Measurements from ENCODE around the gene EIF5A2.
"Not testable (repeated sequence)": the region's sequence is repeated elsewhere in the genome, so short reads cannot be mapped to it uniquely, and the experiment has no call there.

EIF5A2 gene

DNA sequence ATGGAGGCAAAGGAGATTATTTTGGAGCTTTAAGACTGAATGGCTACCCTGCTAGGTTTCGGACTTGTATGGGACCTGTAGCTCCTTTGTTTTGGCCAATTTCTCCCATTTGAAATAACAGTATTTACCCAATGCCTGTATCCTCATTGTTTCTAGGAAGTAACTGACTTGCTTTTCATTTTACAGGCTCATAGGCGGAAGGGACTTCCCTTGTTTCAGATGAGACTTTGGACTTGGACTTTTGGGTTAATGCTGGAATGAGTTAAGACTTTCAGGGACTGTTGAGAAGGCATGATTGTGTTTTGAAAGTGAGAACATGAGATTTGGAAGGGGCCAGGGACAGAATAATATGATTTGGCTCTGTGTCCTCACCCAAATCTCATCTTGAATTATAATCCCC is 10.5 kb downstream of the EIF5A2 start:
- no peak overlapping the region for H3K4me2 ChIP-seq
- no peak for TF ChIP-seq Cebpa-rat (IDR thresholded peaks at IDR 0.05)
- no peaks in the 10 kb centered on the region for H4K20me1 ChIP-seq
- H3K4me3 ChIP-seq: no peak overlapping the region
- no peaks in the 10 kb centered on the region for H3K27me3 ChIP-seq
- no peaks in the 10 kb centered on the region; the same call in 1 of the 2 replicates for H3K36me3 ChIP-seq
- no peaks in the 10 kb centered on the region for H3K4me1 ChIP-seq
- no peak overlapping the region for H3K9ac ChIP-seq
- H3K27ac ChIP-seq: no peak overlapping the region
- peaks cover 17% of the 10 kb centered on the region for H3K9me3 ChIP-seq

DNA sequence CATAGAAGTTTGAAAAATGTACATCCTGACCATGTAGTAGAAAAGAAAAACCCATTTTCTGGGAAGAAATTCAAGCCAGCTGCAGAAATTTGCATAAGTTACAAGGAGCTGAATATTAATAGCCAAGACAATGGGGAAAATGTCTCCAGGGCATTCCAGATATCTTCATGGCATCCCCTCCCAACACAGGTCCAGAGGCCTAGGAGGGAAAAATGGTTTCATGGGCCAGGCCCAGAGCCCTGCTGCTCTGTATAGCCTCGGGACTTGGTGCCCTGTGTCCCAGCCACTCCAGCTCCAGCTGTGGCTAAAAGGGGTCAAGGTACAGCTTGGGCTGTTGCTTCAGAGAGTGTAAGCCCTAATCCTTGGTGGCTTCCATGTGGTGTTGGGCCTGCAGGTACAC is 11.2 kb downstream of the EIF5A2 start:
- H4K20me1 ChIP-seq, H3K9ac ChIP-seq, H3K4me1 ChIP-seq, H3K27ac ChIP-seq, H3K4me2 ChIP-seq, H3K27me3 ChIP-seq, H3K4me3 ChIP-seq, H3K36me3 ChIP-seq: not testable (repeated sequence)
- H3K9me3 ChIP-seq: peaks cover 17% of the 10 kb centered on the region

DNA sequence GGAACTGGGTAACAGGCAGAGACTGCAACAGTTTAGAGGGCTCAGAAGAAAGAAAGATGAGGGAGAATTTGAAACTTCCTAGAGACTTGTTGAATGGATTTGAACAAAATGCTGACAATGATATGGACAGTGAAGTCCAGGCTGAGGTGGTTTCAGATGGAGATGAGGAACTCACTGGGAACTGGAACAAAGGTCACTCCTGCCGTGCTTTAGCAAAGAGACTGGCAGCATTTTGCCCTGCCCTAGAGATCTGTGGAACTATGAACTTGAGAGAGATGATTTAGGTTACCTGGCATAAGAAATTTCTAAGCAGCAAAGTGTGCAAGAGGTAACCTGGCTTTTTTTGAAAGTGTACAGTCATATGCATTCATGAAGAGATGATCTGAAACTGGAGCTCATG is 11.7 kb downstream of the EIF5A2 start:
- H3K9ac ChIP-seq: no peak overlapping the region
- no peak overlapping the region for H3K27ac ChIP-seq
- H3K9me3 ChIP-seq: peaks cover 17% of the 10 kb centered on the region
- no peaks in the 10 kb centered on the region; the same call in 1 of the 2 replicates for H3K36me3 ChIP-seq
- no peak overlapping the region for H3K4me3 ChIP-seq
- H4K20me1 ChIP-seq: no peaks in the 10 kb centered on the region
- no peaks in the 10 kb centered on the region for H3K4me1 ChIP-seq
- no peak overlapping the region for H3K4me2 ChIP-seq
- no peaks in the 10 kb centered on the region for H3K27me3 ChIP-seq
- TF ChIP-seq Cebpa-rat (IDR thresholded peaks at IDR 0.05): no peak

DNA sequence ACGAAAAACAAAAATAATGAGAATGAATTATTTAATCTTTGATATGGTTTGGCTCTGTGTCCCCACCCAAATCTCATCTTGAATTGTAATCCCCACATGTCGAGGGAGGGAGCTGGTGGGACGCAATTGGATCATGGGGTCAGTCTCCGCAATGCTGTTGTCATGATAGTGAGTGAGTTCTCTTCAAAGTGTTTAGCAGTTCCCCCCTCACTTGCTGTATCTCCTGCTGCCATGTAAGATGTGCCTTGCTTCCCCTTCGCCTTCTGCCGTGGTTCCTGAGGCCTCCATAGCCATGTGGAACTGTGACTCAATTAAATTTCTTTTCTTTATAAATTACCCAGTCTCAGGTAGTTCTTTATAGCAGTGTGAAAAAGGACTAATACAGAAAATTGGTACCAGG is 12.1 kb downstream of the EIF5A2 start:
- H3K4me1 ChIP-seq, H3K4me2 ChIP-seq, H3K27ac ChIP-seq, H3K36me3 ChIP-seq, H3K9ac ChIP-seq, H3K27me3 ChIP-seq, H4K20me1 ChIP-seq, H3K4me3 ChIP-seq: not testable (repeated sequence)
- peaks cover 17% of the 10 kb centered on the region for H3K9me3 ChIP-seq

DNA sequence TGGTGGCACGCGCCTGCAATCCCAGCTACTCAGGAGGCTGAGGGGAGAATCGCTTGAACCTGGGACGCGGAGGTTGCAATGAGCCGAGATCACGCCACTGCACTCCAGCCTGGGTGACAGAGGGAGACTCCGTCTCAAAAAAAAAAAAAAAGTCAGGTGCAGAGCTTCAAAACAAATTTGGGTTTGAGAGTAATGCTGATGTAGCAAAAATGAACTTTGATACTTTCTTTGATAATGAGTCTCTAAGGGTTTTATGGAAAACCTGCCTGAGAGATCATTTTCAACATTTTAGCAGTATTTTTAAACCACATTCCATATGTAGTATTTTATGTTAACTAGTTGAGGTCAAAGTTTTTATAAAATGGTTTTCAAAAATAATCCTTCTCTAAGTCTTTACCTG is 14.5 kb downstream of the EIF5A2 start:
- Histone ChIP-seq H3K27ac (no peak overlapping the region), H3K9me3 (peaks cover 17% of the 10 kb centered on the region), H3K4me3 (no peak overlapping the region), H4K20me1 (no peaks in the 10 kb centered on the region), H3K4me1 (no peaks in the 10 kb centered on the region), H3K9ac (no peak overlapping the region), H3K36me3 (no peaks in the 10 kb centered on the region; the same call in 1 of the 2 replicates), H3K27me3 (no peaks in the 10 kb centered on the region), H3K4me2 (no peak overlapping the region)
- TF ChIP-seq Cebpa-rat (IDR thresholded peaks at IDR 0.05): no peak

DNA sequence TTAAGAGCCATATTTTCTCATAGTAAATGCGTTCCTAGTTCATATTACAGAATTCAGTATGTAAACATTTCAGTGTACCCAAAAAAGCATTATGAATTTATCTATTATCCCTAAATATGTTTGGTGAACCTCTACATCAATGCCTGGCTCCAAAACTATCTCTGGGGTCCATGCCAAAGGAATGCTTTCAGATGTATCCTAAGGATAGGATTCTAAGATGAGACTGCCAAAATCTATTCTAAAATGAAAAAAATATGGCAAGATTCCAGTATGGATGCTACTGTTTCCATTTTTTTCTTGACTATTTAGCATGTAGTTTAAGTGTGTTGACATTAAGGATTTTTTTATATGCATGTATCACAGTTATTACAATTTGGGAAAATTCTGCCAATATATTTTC is 18.8 kb downstream of the EIF5A2 start:
- Histone ChIP-seq H3K36me3 (no peaks in the 10 kb centered on the region), H3K27me3 (no peaks in the 10 kb centered on the region), H3K4me1 (no peaks in the 10 kb centered on the region), H4K20me1 (no peaks in the 10 kb centered on the region), H3K9me3 (no peaks in the 10 kb centered on the region), H3K4me3 (no peak overlapping the region), H3K27ac (no peak overlapping the region), H3K4me2 (no peak overlapping the region), H3K9ac (no peak overlapping the region)
- no peak for TF ChIP-seq Cebpa-rat (IDR thresholded peaks at IDR 0.05)

DNA sequence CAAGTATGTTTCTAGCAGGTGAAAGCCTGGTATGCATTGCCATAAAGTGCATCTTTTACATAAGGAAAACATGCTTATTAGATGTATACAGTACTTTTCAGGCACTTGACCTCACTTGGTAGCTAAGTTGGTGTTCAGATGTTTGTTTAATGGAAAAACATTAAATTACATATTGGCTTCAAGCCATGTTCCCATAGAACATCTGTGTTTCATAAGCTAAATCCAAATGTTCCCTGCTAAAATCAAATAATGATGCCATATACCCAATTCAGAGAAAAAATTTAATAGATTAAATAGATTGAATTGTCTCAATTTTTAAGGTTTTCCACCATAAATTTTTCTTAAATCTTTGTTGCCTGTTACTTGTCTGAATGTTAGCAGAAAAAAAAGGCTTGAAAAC is 19.3 kb downstream of the EIF5A2 start:
- H3K4me2 ChIP-seq: no peak overlapping the region
- no peak overlapping the region for H3K9ac ChIP-seq
- H3K36me3 ChIP-seq: no peaks in the 10 kb centered on the region
- H4K20me1 ChIP-seq: no peaks in the 10 kb centered on the region
- H3K9me3 ChIP-seq: no peaks in the 10 kb centered on the region
- no peak for TF ChIP-seq Cebpa-rat (IDR thresholded peaks at IDR 0.05)
- no peaks in the 10 kb centered on the region for H3K27me3 ChIP-seq
- H3K27ac ChIP-seq: no peak overlapping the region
- no peaks in the 10 kb centered on the region for H3K4me1 ChIP-seq
- H3K4me3 ChIP-seq: no peak overlapping the region

DNA sequence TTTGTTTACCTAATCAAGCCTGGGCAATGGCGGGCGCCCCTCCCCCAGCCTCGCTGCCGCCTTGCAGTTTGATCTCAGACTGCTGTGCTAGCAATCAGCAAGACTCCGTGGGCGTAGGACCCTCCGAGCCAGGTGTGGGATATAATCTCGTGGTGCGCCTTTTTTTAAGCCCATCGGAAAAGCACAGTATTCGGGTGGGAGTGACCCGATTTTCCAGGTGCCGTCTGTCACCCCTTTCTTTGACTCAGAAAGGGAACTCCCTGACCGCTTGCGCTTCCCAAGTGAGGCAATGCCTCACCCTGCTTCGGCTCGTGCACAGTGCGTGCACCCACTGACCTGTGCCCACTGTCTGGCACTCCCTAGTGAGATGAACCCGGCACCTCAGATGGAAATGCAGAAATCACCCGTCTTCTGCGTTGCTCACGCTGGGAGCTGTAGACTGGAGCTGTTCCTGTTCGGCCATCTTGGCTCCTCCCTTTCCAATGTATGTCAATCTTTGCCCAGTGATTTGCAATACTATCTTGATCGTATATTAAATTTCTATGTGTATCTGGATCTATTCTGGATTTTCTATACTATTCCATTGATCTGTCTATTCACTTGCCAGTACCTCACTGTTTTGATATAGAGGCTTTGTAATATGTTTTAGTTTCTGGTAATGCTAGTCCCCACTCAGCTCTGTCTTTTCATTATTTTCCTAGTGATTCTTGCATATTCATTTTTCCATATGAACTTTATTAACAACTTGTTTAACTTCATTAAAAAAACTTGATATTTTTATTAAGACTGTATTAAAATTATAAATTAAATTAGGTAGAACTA is 24.1 kb downstream of the EIF5A2 start:
- H3K4me3 ChIP-seq, H3K36me3 ChIP-seq, H3K4me1 ChIP-seq, H3K27me3 ChIP-seq, H3K4me2 ChIP-seq, H3K9ac ChIP-seq, H3K27ac ChIP-seq, H3K9me3 ChIP-seq, H4K20me1 ChIP-seq: not testable (repeated sequence)

DNA sequence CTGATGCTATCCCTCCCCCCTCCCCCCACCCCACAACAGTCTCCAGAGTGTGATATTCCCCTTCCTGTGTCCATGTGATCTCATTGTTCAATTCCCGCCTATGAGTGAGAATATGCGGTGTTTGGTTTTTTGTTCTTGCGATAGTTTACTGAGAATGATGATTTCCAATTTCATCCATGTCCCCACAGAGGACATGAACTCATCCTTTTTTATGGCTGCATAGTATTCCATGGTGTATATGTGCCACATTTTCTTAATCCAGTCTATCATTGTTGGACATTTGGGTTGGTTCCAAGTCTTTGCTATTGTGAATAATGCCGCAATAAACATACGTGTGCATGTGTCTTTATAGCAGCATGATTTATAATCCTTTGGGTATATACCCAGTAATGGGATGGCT is 29.7 kb downstream of the EIF5A2 start:
- not testable (repeated sequence) for H3K9me3 ChIP-seq, H3K4me1 ChIP-seq, H3K27me3 ChIP-seq, H3K4me2 ChIP-seq, H3K36me3 ChIP-seq, H3K9ac ChIP-seq, H3K4me3 ChIP-seq, H4K20me1 ChIP-seq, H3K27ac ChIP-seq

DNA sequence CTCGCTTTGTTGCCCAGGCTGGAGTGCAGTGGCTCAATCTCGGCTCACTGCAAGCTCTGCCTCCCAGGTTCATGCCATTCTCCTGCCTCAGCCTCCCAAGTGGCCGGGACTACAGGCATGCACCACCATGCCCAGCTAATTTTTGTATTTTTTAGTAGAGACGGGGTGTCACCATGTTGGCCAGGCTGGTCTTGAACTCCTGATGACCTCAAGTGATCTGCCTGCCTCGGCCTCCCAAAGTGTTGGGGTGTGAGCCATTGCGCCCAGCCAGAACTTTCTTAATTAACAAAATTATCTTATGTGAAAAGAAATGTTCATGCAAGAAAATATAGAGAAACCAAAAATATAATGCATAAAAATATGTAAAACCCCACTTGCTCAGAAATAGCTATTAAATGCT is 31.1 kb downstream of the EIF5A2 start:
- not testable (repeated sequence) for H3K9ac ChIP-seq, H3K36me3 ChIP-seq, H3K4me2 ChIP-seq, H3K4me1 ChIP-seq, H3K4me3 ChIP-seq, H3K27ac ChIP-seq, H3K9me3 ChIP-seq, H4K20me1 ChIP-seq, H3K27me3 ChIP-seq

DNA sequence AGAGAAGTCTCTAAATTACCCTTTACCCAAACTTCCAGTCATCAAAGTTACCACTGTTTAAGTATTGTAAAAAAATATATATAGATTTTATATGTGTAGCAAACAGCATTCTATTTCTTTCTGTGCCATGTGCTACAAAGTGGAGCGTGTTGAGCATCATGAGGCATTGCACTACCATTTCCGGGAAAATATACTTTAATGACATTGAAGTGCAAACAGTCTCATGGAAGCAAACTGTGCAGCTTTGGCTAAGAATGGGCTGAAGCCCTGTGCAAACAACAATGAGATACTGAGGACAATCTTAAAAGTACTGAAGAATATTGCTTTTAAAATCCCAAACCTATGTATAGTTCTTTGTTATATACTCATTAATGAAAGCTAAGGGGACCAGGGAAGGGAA is 31.9 kb downstream of the EIF5A2 start:
- Histone ChIP-seq H3K36me3 (no peaks in the 10 kb centered on the region), H3K4me1 (no peaks in the 10 kb centered on the region), H3K9me3 (peaks cover 6% of the 10 kb centered on the region; the same call in 1 of the 2 replicates), H4K20me1 (no peaks in the 10 kb centered on the region), H3K27ac (no peak overlapping the region), H3K9ac (no peak overlapping the region), H3K4me2 (no peak overlapping the region), H3K27me3 (no peaks in the 10 kb centered on the region), H3K4me3 (no peak overlapping the region)
- TF ChIP-seq Cebpa-rat (IDR thresholded peaks at IDR 0.05): no peak

Measured in BLaER1 (cell line).